IMR-90 (cell line): ENCODE data around the gene CENPP. TPM values are rescaled to one million over a fixed set of nuclear protein-coding genes. Genes with fewer than 3 reads are reported as not detected.

ENCODE experiments used
- ATAC-seq: fragments of 200-7000 bp; cut with Tn5 transposase; 2 replicates; pipeline ENCODE4 v1.9.1; 2020; ENCODE audit warnings: low read depth, mild to moderate bottlenecking, moderate library complexity
- BruUV-seq: library from RNA; stranded (reverse); fragments of 400-500 nt; replicated peaks from 2 replicates; lab custom pipeline; 2021; lab: Mats Ljungman, UMichigan
- CTCF ChIA-PET: fragments of 300-600 bp; formaldehyde crosslinking; extraction: SDS; loops from one replicate; lab custom pipeline; 2021; ENCODE audit warnings: antibody characterized with exemption; lab: Yijun Ruan, JAX
- POLR2A ChIA-PET: fragments of 300-600 bp; sonication (Branson Sonifier 250); formaldehyde crosslinking; loops from one replicate; lab custom pipeline; 2022; ENCODE audit warnings: antibody characterized with exemption; ENCODE audit not compliant: unreplicated experiment; lab: Charles Lee
- DNase-seq: peaks from one replicate; pipeline ENCODE4 v3.0.0; 2013
- H2AFZ ChIP-seq: replicated peaks from 2 replicates; pipeline ENCODE3; 2013; ENCODE audit warnings: low read length, mild to moderate bottlenecking; ENCODE audit not compliant: poor library complexity
- H2AK5ac ChIP-seq: 2 replicates; pipeline ENCODE4 v1.6.1; 2013; ENCODE audit warnings: low read depth, low read length, inconsistent platforms
- H2AK9ac ChIP-seq: replicated peaks from 2 replicates; pipeline ENCODE3; 2013; ENCODE audit warnings: mild to moderate bottlenecking, low read depth, low read length, moderate library complexity; ENCODE audit not compliant: poor library complexity
- H2BK120ac ChIP-seq: 2 replicates; pipeline ENCODE4 v1.6.1; 2013; ENCODE audit warnings: low read depth, low read length, inconsistent platforms
- H2BK15ac ChIP-seq: 3 replicates; pipeline ENCODE4 v1.6.1; 2013; ENCODE audit warnings: low read depth, low read length, inconsistent platforms
- H2BK20ac ChIP-seq: 2 replicates; pipeline ENCODE4 v1.6.1; 2013; ENCODE audit warnings: low read depth, mild to moderate bottlenecking, inconsistent platforms, low read length, moderate library complexity
- H2BK5ac ChIP-seq: 2 replicates; pipeline ENCODE4 v1.6.1; 2013; ENCODE audit warnings: mild to moderate bottlenecking, low read depth, low read length, inconsistent platforms; ENCODE audit not compliant: poor library complexity, severe bottlenecking
- H3K14ac ChIP-seq: replicated peaks from 2 replicates; pipeline ENCODE4 v1.6.1; 2013; ENCODE audit warnings: low read depth, low read length, inconsistent platforms
- H3K18ac ChIP-seq: 2 replicates; pipeline ENCODE4 v1.6.1; 2013; ENCODE audit warnings: low read depth, low read length, control low read depth
- H3K23ac ChIP-seq: 2 replicates; pipeline ENCODE4 v1.6.1; 2013; ENCODE audit warnings: low read depth, low read length, inconsistent platforms
- H3K27ac ChIP-seq: 2 replicates; pipeline ENCODE4 v1.5.1; 2013; ENCODE audit warnings: mild to moderate bottlenecking, control low read depth, low read length; ENCODE audit not compliant: insufficient read depth
- H3K27me3 ChIP-seq: 2 replicates; pipeline ENCODE4 v1.6.1; 2013; ENCODE audit warnings: low read length; ENCODE audit not compliant: control insufficient read depth, insufficient read depth
- H3K36me3 ChIP-seq: 2 replicates; pipeline ENCODE4 v1.6.1; 2013; ENCODE audit warnings: low read length, mixed read lengths; ENCODE audit not compliant: control insufficient read depth, insufficient read depth
- H3K4ac ChIP-seq: 2 replicates; pipeline ENCODE4 v1.6.1; 2013; ENCODE audit warnings: low read depth, low read length, inconsistent platforms
- H3K4me1 ChIP-seq: 2 replicates; pipeline ENCODE4 v1.6.1; 2013; ENCODE audit warnings: low read length, mixed read lengths; ENCODE audit not compliant: control insufficient read depth, insufficient read depth
- H3K4me2 ChIP-seq: 2 replicates; pipeline ENCODE4 v1.6.1; 2013; ENCODE audit warnings: low read depth, mild to moderate bottlenecking, control low read depth, low read length, moderate library complexity
- H3K4me3 ChIP-seq: 2 replicates; pipeline ENCODE4 v1.5.1; 2013; ENCODE audit warnings: low read depth, mild to moderate bottlenecking, control low read depth, low read length, moderate library complexity; ENCODE audit not compliant: insufficient read depth
- H3K56ac ChIP-seq: 2 replicates; pipeline ENCODE4 v1.6.1; 2013; ENCODE audit warnings: low read length, inconsistent platforms; ENCODE audit not compliant: insufficient read depth; ENCODE audit errors: extremely low read depth
- H3K79me1 ChIP-seq, 2 experiments: 2 replicates each; pipeline ENCODE4 v1.6.1; 2013; ENCODE audit warnings: low read length in 2 of 2, inconsistent platforms in 1 of 2, low read depth in 1 of 2
- H3K9ac ChIP-seq: 2 replicates; pipeline ENCODE4 v1.6.1; 2013; ENCODE audit warnings: low read depth, low read length, control low read depth
- H3K9me1 ChIP-seq: 2 replicates; pipeline ENCODE4 v1.6.1; 2013; ENCODE audit warnings: low read length, inconsistent platforms; ENCODE audit not compliant: insufficient read depth
- H3K9me3 ChIP-seq: 2 replicates; pipeline ENCODE4 v1.6.1; 2013; ENCODE audit warnings: low read length; ENCODE audit not compliant: control insufficient read depth, insufficient read depth
- H4K20me1 ChIP-seq: 2 replicates; pipeline ENCODE4 v1.6.1; 2013; ENCODE audit warnings: low read length, inconsistent platforms; ENCODE audit not compliant: insufficient read depth
- H4K5ac ChIP-seq: 2 replicates; pipeline ENCODE4 v1.6.1; 2013; ENCODE audit warnings: mild to moderate bottlenecking, low read depth, low read length, control low read depth
- H4K8ac ChIP-seq, 2 experiments: 2 replicates each; pipeline ENCODE4 v1.6.1; 2013; ENCODE audit warnings: low read depth in 2 of 2, low read length in 2 of 2, control low read depth in 1 of 2, inconsistent platforms in 1 of 2
- H4K91ac ChIP-seq: 2 replicates; pipeline ENCODE4 v1.6.1; 2013; ENCODE audit warnings: low read depth, low read length, inconsistent platforms; ENCODE audit not compliant: insufficient read depth
- BHLHE40 ChIP-seq: fragments of 150-350 bp; IDR thresholded peaks from 2 replicates; pipeline ENCODE4 v1.6.1; 2016; ENCODE audit warnings: mild to moderate bottlenecking, low read depth, low read length
- CEBPB ChIP-seq: IDR thresholded peaks from 2 replicates; pipeline ENCODE4 v1.6.1; 2012; ENCODE audit warnings: low read depth, low read length, improper control_type of control experiment
- CHD1 ChIP-seq: IDR thresholded peaks from 2 replicates; pipeline ENCODE4 v1.6.1; 2012; ENCODE audit warnings: low read depth, low read length, improper control_type of control experiment
- ELK1 ChIP-seq: fragments of 150-350 bp; IDR thresholded peaks from 2 replicates; pipeline ENCODE4 v1.6.1; 2016; ENCODE audit warnings: low read depth, mild to moderate bottlenecking, low read length, moderate library complexity, borderline replicate concordance
- FOS ChIP-seq: fragments of 150-350 bp; IDR thresholded peaks from 2 replicates; pipeline ENCODE4 v1.6.1; 2016; ENCODE audit warnings: low read depth, low read length
- MAFK ChIP-seq: IDR thresholded peaks from 2 replicates; pipeline ENCODE4 v1.6.1; 2012; ENCODE audit warnings: low read depth, low read length, improper control_type of control experiment
- MAZ ChIP-seq: IDR thresholded peaks from 2 replicates; pipeline ENCODE4 v1.6.1; 2012; ENCODE audit warnings: low read depth, mild to moderate bottlenecking, low read length, improper control_type of control experiment, moderate library complexity, borderline replicate concordance
- MXI1 ChIP-seq: IDR thresholded peaks from 2 replicates; pipeline ENCODE4 v1.6.1; 2012; ENCODE audit warnings: low read depth, mild to moderate bottlenecking, low read length, moderate library complexity, borderline replicate concordance
- NFE2L2 ChIP-seq: fragments of 150-350 bp; IDR thresholded peaks from 2 replicates; pipeline ENCODE4 v1.6.1; 2016; ENCODE audit warnings: low read depth, mild to moderate bottlenecking, low read length
- POLR2A ChIP-seq: IDR thresholded peaks from 2 replicates; pipeline ENCODE4 v1.6.1; 2012; ENCODE audit warnings: mild to moderate bottlenecking, low read depth, low read length
- RAD21 ChIP-seq: IDR thresholded peaks from 2 replicates; pipeline ENCODE4 v1.6.1; 2012; ENCODE audit warnings: low read length, improper control_type of control experiment
- RCOR1 ChIP-seq: IDR thresholded peaks from 2 replicates; pipeline ENCODE4 v1.6.1; 2012; ENCODE audit warnings: mild to moderate bottlenecking, low read length, improper control_type of control experiment; ENCODE audit not compliant: insufficient replicate concordance
- SMC3 ChIP-seq: fragments of 150-350 bp; IDR thresholded peaks from 2 replicates; pipeline ENCODE4 v1.6.1; 2016; ENCODE audit warnings: low read depth, mild to moderate bottlenecking, antibody characterized with exemption, low read length, moderate library complexity
- dilution Hi-C: fragments of 300-500 bp; cut with HindIII; formaldehyde crosslinking; loops from one replicate; pipeline ENCODE4 v1.14.3; 2018; ENCODE audit warnings: low sequenced_read_pairs; ENCODE audit not compliant: unreplicated experiment
- in situ Hi-C: fragments of 300-500 bp; cut with MboI; formaldehyde crosslinking; loops from 3 replicates; pipeline ENCODE4 v1.14.3; 2019; ENCODE audit warnings: low sequenced_read_pairs, inconsistent platforms, mixed read lengths
- intact Hi-C: fragments of 100-400 bp; cut with micrococcal nuclease; formaldehyde crosslinking; loops from 2 replicates; pipeline ENCODE4 v1.10.0; 2022
- polyA plus RNA-seq, 3 experiments: library from polyadenylated mRNA; depleted of rRNA; stranded (reverse); fragments of >200 nt; gene quantifications; 2 replicates each; pipeline ENCODE4 v1.2.3, GENCODE V29; 2012; ENCODE audit warnings: low replicate concordance in 1 of 3
- total RNA-seq: library from RNA; depleted of rRNA; stranded (reverse); fragments of >200 nt; gene quantifications from 2 replicates; pipeline ENCODE4 v1.2.3, GENCODE V29; 2012
- TF ChIP-seq, protein P1 (sequence below): fragments of 150-350 bp; IDR thresholded peaks from 2 replicates; pipeline ENCODE4 v1.6.1; 2017; ENCODE audit warnings: mild to moderate bottlenecking, antibody characterized with exemption, low read length, low read depth
- TF ChIP-seq, protein P2 (sequence below): conservative IDR thresholded peaks from 2 replicates; pipeline ENCODE4 v1.5.1; 2012; ENCODE audit warnings: mild to moderate bottlenecking, low read depth, low read length, improper control_type of control experiment

Gene CENPP
- total and polyA plus RNA-seq, 2 of the 4 experiments (the other 2 are of a cell fraction) = 1.4 to 2.0 TPM

DNA sequence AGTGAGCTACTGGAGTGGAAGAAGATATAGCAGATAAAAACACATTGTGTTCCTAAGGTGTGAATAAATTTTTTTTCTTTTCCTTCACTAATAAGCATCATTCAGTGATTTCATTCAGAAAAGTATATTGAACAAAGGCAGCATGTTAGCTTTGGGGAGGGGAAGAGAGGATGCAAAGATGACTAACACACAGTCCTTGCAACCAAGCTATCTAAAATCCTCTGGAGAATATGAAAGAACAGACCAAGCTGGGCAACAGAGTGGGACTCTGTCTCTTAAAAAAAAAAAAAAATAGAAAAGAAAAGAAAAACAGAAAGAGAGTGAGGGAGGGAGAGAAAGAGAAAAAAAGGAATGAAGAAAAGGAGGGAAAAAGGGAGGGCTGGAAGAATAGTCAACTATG, 120.8 kb downstream of the CENPP start:
- no peak overlapping the region for H2AFZ ChIP-seq
- no TSS peak for BruUV-seq
- ATAC-seq (no peak), DNase-seq (no peak)
- no peak overlapping the region for H3K23ac ChIP-seq
- H4K91ac ChIP-seq = no peak overlapping the region
- no peaks in the 10 kb centered on the region; the same call in 1 of the 2 replicates for H3K27me3 ChIP-seq
- ChIA-PET POLR2A (no interaction called here), CTCF (no interaction called here)
- H3K14ac ChIP-seq = no peak overlapping the region
- no peak overlapping the region for H3K4me2 ChIP-seq
- H3K18ac ChIP-seq = no peak overlapping the region
- no peaks in the 10 kb centered on the region for H3K9me3 ChIP-seq
- H2BK5ac ChIP-seq = no peak overlapping the region
- H2BK15ac ChIP-seq = no peak overlapping the region
- TF ChIP-seq ELK1 (no peak), MAFK (no peak), FOS (no peak), NFE2L2 (no peak), CHD1 (no peak), RAD21 (no peak), BHLHE40 (no peak), POLR2A (no peak), MXI1 (no peak), CEBPB (no peak), MAZ (no peak), RCOR1 (no peak), SMC3 (no peak)
- TF ChIP-seq, protein P1, sequence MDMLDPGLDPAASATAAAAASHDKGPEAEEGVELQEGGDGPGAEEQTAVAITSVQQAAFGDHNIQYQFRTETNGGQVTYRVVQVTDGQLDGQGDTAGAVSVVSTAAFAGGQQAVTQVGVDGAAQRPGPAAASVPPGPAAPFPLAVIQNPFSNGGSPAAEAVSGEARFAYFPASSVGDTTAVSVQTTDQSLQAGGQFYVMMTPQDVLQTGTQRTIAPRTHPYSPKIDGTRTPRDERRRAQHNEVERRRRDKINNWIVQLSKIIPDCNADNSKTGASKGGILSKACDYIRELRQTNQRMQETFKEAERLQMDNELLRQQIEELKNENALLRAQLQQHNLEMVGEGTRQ = no peak
- TF ChIP-seq, protein P2, sequence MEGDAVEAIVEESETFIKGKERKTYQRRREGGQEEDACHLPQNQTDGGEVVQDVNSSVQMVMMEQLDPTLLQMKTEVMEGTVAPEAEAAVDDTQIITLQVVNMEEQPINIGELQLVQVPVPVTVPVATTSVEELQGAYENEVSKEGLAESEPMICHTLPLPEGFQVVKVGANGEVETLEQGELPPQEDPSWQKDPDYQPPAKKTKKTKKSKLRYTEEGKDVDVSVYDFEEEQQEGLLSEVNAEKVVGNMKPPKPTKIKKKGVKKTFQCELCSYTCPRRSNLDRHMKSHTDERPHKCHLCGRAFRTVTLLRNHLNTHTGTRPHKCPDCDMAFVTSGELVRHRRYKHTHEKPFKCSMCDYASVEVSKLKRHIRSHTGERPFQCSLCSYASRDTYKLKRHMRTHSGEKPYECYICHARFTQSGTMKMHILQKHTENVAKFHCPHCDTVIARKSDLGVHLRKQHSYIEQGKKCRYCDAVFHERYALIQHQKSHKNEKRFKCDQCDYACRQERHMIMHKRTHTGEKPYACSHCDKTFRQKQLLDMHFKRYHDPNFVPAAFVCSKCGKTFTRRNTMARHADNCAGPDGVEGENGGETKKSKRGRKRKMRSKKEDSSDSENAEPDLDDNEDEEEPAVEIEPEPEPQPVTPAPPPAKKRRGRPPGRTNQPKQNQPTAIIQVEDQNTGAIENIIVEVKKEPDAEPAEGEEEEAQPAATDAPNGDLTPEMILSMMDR = no peak
- no peak overlapping the region for H2AK5ac ChIP-seq
- no peaks in the 10 kb centered on the region for H3K79me1 ChIP-seq
- no peaks in the 10 kb centered on the region for H3K4me1 ChIP-seq
- no peak overlapping the region for H2BK20ac ChIP-seq
- no peaks in the 10 kb centered on the region for H3K36me3 ChIP-seq
- H3K9ac ChIP-seq = no peak overlapping the region
- H4K8ac ChIP-seq = no peak overlapping the region
- intact Hi-C loops (no loop called here), dilution Hi-C loops (no loop called here), in situ Hi-C loops (no loop called here)
- H2AK9ac ChIP-seq = no peak overlapping the region
- H3K4ac ChIP-seq = no peak overlapping the region
- no peak overlapping the region for H3K27ac ChIP-seq
- no peak overlapping the region for H2BK120ac ChIP-seq
- no peak overlapping the region for H4K5ac ChIP-seq
- H4K20me1 ChIP-seq = no peaks in the 10 kb centered on the region
- H3K9me1 ChIP-seq = no peaks in the 10 kb centered on the region
- H3K4me3 ChIP-seq = no peak overlapping the region
- H3K56ac ChIP-seq = no peak overlapping the region
